ENCODE results near the gene SIPA1L3.

DNA sequence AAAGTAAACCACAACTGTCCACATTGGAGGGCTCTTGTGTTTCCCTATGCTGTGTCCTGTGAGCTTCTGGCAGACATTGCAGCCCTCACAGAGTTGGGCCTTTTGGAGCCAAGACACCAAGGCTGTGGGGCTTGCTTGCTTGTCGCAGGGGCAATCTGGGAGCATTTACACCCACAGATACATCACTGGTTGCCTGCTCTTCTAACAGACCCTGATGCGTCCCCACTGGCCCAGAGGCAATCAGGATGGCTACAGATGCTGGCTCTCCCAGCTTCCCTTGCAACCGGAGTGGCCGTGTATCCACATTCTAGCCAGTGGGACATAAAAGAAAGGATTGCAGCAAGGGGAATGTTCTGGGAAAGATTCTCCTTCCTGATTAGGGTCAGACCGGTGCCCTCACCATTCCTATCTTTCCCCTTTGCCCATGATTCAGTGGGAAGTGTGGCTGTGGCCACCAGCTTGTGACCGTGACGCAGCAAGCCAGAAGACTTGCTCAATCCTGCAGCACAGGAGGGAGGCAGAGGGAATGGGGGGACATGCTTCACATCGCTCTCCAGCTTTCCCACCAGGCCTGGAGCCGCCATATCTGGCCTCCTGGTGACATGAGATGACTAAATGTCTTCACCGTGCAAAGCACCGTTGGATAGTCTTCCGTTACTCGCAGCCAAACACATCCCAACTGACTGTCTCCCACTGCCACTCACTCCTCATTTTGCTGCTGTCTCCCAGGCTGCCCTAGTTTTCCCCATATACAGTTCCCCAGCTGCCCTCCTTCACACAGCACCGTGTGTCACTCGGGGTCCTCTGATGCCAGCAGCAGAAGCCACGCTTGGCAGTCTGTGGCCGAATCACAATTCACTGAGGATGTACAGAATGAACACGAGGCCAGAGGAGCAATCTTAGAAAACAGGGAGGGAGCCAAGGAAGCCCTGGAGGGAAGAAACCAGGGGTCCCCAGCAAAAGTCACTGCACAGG, 166.1 kb downstream of the SIPA1L3 start:
- TF ChIP-seq EP300 (IDR thresholded peaks at IDR 0.05; ENCODE audit: borderline replicate concordance) (no peak), CEBPB (IDR thresholded peaks at IDR 0.05) (no peak), CREB1 (IDR thresholded peaks at IDR 0.05; ENCODE audit: low read depth) (no peak), TAF1 (IDR thresholded peaks at IDR 0.05; ENCODE audit: low read depth) (no peak), TEAD4 (IDR thresholded peaks at IDR 0.05) (no peak), NFIC (IDR thresholded peaks at IDR 0.05) (no peak), TCF12 (IDR thresholded peaks at IDR 0.05; ENCODE audit: low read depth) (no peak)
- TF ChIP-seq, protein P1, sequence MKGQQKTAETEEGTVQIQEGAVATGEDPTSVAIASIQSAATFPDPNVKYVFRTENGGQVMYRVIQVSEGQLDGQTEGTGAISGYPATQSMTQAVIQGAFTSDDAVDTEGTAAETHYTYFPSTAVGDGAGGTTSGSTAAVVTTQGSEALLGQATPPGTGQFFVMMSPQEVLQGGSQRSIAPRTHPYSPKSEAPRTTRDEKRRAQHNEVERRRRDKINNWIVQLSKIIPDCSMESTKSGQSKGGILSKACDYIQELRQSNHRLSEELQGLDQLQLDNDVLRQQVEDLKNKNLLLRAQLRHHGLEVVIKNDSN (IDR thresholded peaks at IDR 0.05) = no peak

Data from Ishikawa (cell line).